Measurements from ENCODE around the gene FAM229B.

Gene FAM229B

GRCh38 chr6:112061605-112062004 lies 25.8 kb upstream of the FAM229B start:
- TF ChIP-seq CTCF (IDR thresholded peaks at IDR 0.05) = no peak
- H3K27ac ChIP-seq = no peak overlapping the region
- no peak overlapping the region for H3K4me2 ChIP-seq (ENCODE audit: low read length)
- H3K27me3 ChIP-seq (ENCODE audit: control insufficient read depth, insufficient read depth, low read length) = no peaks in the 10 kb centered on the region
- H3K4me3 ChIP-seq (ENCODE audit: low read depth, low read length) = no peak overlapping the region
- no peak overlapping the region for H2AFZ ChIP-seq
- H3K4me1 ChIP-seq = peaks cover 10% of the 10 kb centered on the region
- H3K9ac ChIP-seq = no peak overlapping the region
- H3K36me3 ChIP-seq (ENCODE audit: control insufficient read depth, insufficient read depth, low read length) = no peaks in the 10 kb centered on the region
- H3K79me2 ChIP-seq = no peaks in the 10 kb centered on the region
- no peaks in the 10 kb centered on the region for H3K9me3 ChIP-seq (ENCODE audit: control insufficient read depth, low read length)

GRCh38 chr6:112062966-112063365 lies 24.4 kb upstream of the FAM229B start:
- Histone ChIP-seq H3K9ac (no peak overlapping the region), H3K4me3 (ENCODE audit: low read depth, low read length) (no peak overlapping the region), H3K4me1 (peaks cover 10% of the 10 kb centered on the region), H3K4me2 (ENCODE audit: low read length) (no peak overlapping the region), H2AFZ (no peak overlapping the region), H3K27me3 (ENCODE audit: control insufficient read depth, insufficient read depth, low read length) (no peaks in the 10 kb centered on the region), H3K79me2 (no peaks in the 10 kb centered on the region), H3K9me3 (ENCODE audit: control insufficient read depth, low read length) (no peaks in the 10 kb centered on the region), H3K27ac (no peak overlapping the region), H3K36me3 (ENCODE audit: control insufficient read depth, insufficient read depth, low read length) (no peaks in the 10 kb centered on the region)
- TF ChIP-seq CTCF (IDR thresholded peaks at IDR 0.05) = no peak

- Histone ChIP-seq H3K27me3 (ENCODE audit: control insufficient read depth, insufficient read depth, low read length) (no peaks in the 10 kb centered on the region), H3K9me3 (ENCODE audit: control insufficient read depth, low read length) (no peaks in the 10 kb centered on the region), H2AFZ (peak overlapping the region; percentile 12), H3K36me3 (ENCODE audit: control insufficient read depth, insufficient read depth, low read length) (no peaks in the 10 kb centered on the region), H3K4me3 (ENCODE audit: low read depth, low read length) (no peak overlapping the region), H3K27ac (no peak overlapping the region), H3K4me2 (ENCODE audit: low read length) (no peak overlapping the region), H3K4me1 (peaks cover 10% of the 10 kb centered on the region), H3K79me2 (no peaks in the 10 kb centered on the region), H3K9ac (no peak overlapping the region)
- no peak for TF ChIP-seq CTCF (IDR thresholded peaks at IDR 0.05)
Observed at GRCh38 chr6:112065426-112065986, 21.9 kb upstream of the FAM229B start.

GRCh38 chr6:112066606-112067005 lies 20.8 kb upstream of the FAM229B start:
- H3K36me3 ChIP-seq (ENCODE audit: control insufficient read depth, insufficient read depth, low read length) = no peaks in the 10 kb centered on the region
- no peaks in the 10 kb centered on the region for H3K79me2 ChIP-seq
- peak overlapping the region; percentile 29 for H2AFZ ChIP-seq
- H3K4me2 ChIP-seq (ENCODE audit: low read length) = no peak overlapping the region
- H3K9me3 ChIP-seq (ENCODE audit: control insufficient read depth, low read length) = no peaks in the 10 kb centered on the region
- H3K4me1 ChIP-seq = peaks cover 10% of the 10 kb centered on the region
- TF ChIP-seq CTCF (IDR thresholded peaks at IDR 0.05) = no peak
- peak overlapping the region; percentile 2 for H3K27ac ChIP-seq
- H3K27me3 ChIP-seq (ENCODE audit: control insufficient read depth, insufficient read depth, low read length) = no peaks in the 10 kb centered on the region
- no peak overlapping the region for H3K4me3 ChIP-seq (ENCODE audit: low read depth, low read length)
- H3K9ac ChIP-seq = no peak overlapping the region

- Histone ChIP-seq H3K4me3 (ENCODE audit: low read depth, low read length) (no peak overlapping the region), H3K27ac (no peak overlapping the region), H3K79me2 (no peaks in the 10 kb centered on the region), H3K9me3 (ENCODE audit: control insufficient read depth, low read length) (no peaks in the 10 kb centered on the region), H3K4me2 (ENCODE audit: low read length) (no peak overlapping the region), H3K4me1 (no peaks in the 10 kb centered on the region), H2AFZ (no peak overlapping the region), H3K36me3 (ENCODE audit: control insufficient read depth, insufficient read depth, low read length) (no peaks in the 10 kb centered on the region), H3K9ac (no peak overlapping the region), H3K27me3 (ENCODE audit: control insufficient read depth, insufficient read depth, low read length) (no peaks in the 10 kb centered on the region)
- TF ChIP-seq CTCF (IDR thresholded peaks at IDR 0.05) = no peak
Observed at GRCh38 chr6:112081569-112081968, 5.8 kb upstream of the FAM229B start.

Measured in parathyroid adenoma (tissue), 2 donors.